NCI-H1694 (cell line): ENCODE data around the gene SLC2A4.

Experiments used
- DNase-seq: peaks from one replicate; lab custom pipeline; 2025; lab: John Stamatoyannopoulos, UW

The SLC2A4 gene

DNA sequence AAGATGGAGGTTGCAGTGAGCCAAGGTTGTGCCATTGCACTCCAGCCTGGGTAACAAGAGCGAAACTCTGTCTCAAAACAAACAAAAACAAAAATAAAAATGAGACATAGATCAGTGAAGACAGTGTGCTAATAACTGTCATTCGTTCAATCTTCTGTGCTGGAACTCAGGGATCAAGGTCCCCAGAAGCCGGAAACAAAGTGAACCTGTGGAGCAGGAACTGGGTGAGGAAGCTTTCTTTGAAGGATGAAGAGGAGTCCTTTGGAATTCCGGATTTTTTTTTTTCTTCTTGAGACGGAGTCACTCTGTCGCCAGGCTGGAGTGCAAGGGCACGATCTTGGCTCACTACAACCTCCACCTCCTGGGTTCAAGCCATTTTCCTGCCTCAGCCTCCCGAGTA is 2.1 kb upstream of the SLC2A4 start:
- DNase-seq, result no peak

- peak; percentile 79 for DNase-seq
These were observed 922 bp upstream of the SLC2A4 start for GRCh38 chr17:7280519-7281073.

DNA sequence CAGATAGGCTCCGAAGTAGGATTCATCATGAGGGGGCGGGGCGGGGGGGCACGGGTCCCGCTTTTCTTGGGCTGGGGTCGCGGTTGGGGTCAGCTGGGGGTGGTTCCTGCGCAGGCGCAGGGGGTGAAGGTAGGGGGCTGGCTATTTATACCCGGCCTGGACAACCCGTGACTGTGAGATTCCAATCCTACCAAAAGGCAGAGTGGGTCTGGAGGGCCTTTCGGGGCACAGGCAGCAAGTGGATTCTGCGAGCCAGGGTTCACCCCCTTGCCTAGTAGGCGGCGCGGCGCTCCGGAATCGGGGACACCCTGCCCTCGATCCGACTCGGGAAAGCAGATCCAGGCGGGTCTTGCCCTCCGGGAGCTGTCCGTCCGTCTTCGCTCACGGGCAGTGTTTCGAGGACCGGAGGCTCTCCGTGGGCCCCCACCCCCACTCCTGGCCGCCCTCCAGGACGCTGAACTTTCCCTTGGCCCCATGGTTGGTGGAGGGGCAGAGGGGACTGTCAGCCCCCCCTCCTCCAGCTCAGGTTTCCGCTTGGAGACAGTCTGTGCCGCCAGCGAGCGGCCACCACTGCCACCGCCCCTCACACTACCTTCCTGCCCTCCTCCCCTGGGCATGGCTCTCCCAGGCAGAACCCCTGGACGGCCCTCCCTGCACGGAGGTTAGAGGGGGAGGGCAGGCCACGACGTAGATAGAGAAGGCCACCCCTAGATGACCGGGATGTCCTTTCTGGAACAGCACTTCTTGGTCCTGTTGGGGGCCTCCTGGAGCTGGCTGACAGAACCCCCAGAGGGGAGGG is 634 bp downstream of the SLC2A4 start:
- DNase-seq, result no peak

GRCh38 chr17:7282752-7283321 is 1.3 kb downstream of the SLC2A4 start:
- no peak for DNase-seq

DNA sequence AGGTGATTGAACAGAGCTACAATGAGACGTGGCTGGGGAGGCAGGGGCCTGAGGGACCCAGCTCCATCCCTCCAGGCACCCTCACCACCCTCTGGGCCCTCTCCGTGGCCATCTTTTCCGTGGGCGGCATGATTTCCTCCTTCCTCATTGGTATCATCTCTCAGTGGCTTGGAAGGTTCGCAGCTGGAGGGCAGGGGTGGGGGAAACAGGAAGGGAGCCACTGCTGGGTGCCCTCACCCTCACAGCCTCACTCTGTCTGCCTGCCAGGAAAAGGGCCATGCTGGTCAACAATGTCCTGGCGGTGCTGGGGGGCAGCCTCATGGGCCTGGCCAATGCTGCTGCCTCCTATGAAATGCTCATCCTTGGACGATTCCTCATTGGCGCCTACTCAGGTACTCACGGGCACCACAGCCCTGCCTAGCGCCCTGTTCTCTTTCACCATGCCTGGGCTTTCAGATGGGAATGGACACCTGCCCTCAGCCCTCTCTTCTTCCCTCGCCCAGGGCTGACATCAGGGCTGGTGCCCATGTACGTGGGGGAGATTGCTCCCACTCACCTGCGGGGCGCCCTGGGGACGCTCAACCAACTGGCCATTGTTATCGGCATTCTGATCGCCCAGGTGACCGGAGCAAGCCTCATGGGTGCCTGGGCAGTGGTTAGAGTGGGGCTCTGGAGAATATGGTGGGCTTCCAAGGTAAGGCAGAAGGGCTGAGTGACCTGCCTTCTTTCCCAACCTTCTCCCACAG is 2.1 kb downstream of the SLC2A4 start:
- DNase-seq, result no peak

DNA sequence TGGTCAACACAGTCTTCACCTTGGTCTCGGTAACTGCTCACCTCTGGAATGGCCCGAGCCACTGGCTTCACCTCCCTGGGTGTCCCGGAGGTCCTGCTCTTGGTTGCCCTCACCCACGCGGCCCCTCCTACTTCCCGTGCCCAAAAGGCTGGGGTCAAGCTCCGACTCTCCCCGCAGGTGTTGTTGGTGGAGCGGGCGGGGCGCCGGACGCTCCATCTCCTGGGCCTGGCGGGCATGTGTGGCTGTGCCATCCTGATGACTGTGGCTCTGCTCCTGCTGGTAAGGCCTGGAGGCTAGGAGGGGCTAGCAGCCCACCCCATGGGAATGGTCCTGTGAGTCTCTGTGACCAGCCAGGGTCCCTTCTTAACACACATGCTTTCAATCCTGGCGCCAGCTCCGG is 3.4 kb downstream of the SLC2A4 start:
- no peak for DNase-seq

DNA sequence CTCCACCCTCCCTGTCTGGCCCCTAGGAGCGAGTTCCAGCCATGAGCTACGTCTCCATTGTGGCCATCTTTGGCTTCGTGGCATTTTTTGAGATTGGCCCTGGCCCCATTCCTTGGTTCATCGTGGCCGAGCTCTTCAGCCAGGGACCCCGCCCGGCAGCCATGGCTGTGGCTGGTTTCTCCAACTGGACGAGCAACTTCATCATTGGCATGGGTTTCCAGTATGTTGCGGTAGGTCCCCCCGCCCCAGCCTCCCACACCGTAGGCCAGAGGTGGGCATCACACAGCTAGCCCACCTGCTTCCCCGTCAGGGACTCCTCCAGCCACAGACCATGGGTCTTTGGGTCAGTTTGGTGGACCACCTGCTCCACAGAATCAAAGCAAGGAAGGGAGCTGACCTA is 4.2 kb downstream of the SLC2A4 start:
- no peak for DNase-seq

DNA sequence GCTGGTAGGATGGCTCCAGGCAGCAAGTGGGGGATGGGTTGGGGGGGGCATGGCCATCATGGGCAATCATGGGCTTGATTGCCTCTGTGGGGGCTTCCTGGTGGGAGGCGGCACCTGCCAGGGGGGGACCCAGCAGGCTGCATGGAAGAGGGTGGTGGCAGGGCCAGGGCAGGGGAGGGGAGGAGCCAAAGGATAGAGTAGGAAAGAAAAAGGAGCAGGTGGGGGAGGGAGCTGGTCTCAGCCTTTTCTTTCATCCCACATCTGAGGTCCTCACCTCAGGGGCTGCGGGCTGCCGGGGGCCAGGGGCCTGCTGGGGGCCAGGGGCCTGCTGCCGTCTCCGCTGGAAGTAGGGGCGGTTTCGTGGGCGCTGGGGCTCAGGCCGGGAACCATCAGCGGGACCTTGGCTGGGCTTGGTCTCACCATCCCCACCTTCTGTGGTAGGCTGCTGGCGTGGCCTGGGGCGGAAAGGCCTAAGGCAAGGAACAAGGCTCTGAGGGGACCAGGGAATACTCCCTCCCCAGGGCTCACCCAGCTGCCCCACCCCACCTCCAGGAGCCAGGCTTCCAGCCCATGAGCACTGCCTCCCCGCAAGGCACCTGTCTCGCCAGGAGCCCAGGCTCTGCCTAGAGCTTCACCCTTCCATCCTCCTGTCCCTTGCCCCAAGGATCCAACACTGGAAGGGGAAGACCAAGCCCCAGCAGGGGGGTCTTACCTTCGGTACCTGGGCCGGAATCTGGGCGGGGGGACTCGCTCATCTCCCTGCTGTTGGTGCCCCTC is 7.9 kb downstream of the SLC2A4 start:
- no peak for DNase-seq

DNA sequence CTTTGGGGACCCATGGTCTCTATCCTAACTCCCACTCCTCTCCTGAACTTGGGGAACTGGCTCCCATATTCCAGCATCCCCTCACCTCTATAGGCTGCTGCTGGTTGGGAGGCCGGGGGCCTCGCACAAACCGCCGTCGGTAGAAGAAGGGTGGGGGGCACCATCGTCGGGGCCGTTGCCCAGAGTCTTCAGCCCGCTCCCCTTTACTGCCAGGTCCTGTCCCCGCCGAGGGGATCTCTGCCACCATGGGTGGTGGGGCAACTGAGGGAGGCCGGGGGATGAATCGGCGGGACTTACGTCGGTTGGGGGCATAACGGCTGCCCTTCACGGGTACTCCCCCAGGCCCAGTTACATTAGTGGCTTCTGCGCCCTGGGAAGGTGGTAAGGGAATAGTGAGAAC is 8.6 kb downstream of the SLC2A4 start:
- no peak for DNase-seq

GRCh38 chr17:7290685-7291084 is 9.2 kb downstream of the SLC2A4 start:
- DNase-seq, result no peak

- DNase-seq, result no peak
These were observed 10.7 kb downstream of the SLC2A4 start for GRCh38 chr17:7292194-7292593.

DNA sequence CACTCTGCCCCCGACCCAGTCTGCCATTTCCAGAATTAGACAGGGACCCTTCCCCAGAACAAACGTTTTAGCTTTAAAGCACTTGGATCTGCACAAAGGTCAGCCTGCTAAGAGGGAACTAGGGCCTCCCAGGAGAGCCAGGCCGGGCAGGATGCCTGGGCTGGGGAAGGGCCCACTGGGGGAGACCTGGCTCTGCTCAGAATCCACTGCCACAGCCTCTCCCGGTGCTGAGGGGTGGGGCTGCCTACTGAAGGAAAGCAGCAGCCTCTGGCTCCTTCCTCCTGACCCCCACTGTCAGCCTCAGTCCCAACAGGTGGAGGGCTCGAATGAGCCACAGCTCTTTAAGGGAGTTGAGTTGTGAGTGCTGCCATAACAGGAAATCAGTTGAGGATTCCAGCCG is 11.2 kb downstream of the SLC2A4 start:
- DNase-seq, result no peak

- DNase-seq, result no peak
These were observed 11.6 kb downstream of the SLC2A4 start for GRCh38 chr17:7293159-7293558.

- no peak for DNase-seq
These were observed 12.5 kb downstream of the SLC2A4 start for GRCh38 chr17:7293816-7294613.

- peak; percentile 36 for DNase-seq
These were observed 13.2 kb downstream of the SLC2A4 start, which contains the start of gene YBX2 for GRCh38 chr17:7294614-7295153. TSS of gene YBX2 (minus strand) at chr17:7294639. CDS start at chr17:7294500, 139 bp downstream.

GRCh38 chr17:7295230-7296180 is 14.0 kb downstream of the SLC2A4 start:
- no peak for DNase-seq

DNA sequence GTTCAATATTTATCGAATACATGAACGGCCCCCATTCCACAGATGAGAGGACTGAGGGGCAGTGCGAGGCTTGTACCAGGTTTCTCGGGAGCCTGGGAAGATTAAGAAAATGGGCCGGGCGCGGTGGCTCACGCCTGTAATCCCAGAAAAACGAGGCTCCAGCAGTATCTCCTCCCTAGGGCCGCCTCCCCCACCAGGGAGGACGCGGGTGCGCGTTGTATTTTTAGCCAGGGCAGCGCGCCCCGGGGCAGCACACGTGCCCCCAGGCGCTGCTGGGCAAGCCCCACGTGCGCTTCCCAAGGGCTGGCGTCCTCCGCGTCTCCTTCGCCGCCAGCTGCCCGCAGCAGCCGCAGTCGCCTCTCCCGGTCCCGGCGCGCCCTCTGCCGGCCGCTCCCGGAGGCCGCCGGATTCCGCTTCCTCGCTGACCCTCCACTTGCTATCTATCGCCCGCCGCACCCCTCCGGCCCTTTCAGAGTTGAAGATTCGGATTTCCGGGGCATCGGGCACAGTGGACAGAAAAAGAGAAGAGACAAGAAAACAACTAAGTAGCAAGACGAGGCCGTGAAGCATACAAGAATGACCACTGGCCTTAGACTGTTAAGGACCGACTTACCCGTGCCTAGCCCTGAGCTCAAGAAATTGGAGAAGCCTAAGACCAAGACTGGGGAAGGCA is 14.8 kb downstream of the SLC2A4 start:
- DNase-seq, result peak; percentile 27

DNA sequence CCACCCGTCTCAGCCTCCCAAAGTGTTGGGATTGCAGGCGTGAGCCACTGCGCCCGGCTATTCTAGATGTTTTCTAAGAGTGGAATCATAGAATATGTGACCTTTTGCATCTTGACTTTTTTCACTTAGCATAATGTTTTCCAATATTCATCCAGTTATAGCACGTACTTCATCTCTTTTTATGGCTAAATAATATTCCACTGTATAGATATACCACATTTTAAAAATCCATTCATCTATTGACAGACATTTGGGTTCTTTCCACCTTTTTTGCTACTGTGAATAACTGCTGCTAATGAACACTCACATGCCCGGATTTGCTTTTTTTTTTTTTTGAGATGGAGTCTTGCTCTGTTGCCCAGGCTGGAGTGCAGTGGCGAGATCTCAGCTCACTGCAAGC is 22.7 kb downstream of the SLC2A4 start:
- no peak for DNase-seq
